Activated naive CD8-positive, alpha-beta T cell treated with anti-CD3 and anti-CD28 coated beads, Interleukin-2, amount 50 U/mL, for 16 hours (primary cell): ENCODE results near the gene NECTIN1.

ENCODE experiments used
- DNase-seq: peaks from one replicate; pipeline ENCODE4 v3.0.0-alpha.2; 2020; ENCODE audit warnings: low read depth, low spot score

The NECTIN1 gene

DNA sequence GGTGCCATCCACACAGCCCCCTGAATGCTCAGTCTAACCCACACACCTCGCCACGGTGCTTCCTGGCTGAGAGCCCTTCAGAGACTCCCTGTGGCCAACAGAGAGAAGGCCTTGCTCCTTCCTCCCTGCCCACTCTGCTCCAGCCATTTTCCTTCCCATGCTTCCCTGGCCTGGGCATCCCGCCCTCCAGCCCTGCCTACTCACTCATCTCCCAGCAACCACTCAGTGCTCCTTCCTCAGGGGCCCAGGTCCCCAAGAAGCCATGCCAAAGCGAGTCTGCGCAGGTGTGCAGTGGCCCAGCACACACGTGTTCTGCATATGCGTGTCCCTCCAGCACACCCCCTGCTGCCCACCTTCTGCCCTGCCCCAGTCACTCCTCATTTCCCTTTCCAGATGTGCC lies 56.4 kb downstream of the NECTIN1 start:
- DNase-seq, result no peak

DNA sequence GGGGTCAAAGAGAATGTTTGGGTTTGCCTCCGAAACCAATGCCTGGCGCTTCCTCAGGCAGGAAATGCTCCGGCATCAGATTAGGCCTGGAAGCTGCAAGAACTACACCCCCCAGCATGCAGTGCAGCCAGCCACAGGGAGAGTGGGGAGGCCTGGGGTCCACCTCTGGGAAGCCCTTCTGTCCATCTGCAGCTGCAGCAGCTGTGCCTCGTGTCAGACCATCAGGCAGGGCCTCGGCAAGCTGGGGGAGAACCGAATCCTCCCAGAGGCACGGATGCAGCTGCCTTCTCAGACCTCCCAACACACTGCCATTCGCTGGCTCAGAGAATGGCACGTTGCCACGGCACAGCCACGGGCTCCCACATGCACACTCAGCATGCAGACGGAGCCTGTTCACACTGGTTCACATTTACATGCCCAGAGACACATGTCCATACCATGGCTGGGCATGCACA lies 57.4 kb downstream of the NECTIN1 start:
- DNase-seq, result no peak

DNA sequence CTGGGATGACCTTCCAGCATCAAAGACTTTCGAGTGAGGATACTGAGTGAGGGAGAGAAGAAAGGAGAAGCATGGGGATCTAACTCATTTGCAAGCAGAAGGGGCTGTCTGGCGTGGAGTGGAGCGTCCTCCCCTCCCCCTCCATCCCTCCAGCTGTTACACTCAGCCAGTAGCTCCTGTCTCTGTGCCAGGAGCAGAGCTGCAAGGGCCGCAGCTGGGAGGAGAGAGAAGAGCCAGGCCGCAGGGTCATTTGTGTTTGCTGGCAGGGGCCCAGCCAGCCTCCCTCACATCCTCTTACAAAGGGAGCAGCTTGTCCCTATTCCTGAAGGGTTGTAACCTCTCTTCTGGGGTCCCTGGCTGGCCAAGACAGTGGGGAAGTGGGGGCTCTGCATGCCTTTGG lies 57.9 kb downstream of the NECTIN1 start:
- DNase-seq, result no peak

DNA sequence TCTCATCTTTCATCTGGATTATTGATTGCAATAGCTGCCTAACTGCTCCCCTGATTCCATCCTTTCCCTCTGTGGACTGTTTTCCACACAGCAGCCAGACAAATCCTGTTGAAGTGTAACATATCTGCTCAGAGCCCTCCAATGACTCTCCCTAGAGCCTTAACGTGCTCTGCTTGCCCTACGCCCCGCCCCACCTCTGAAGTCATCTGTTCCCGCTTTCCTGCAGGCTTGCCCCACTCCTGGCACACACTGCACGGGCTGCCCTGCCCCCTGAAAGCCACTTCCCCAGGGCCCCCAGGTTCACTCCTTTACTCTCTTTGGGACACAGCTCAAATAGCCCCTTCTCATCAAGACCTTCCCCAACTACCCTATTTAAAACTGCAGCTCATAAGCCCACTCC lies 59.5 kb downstream of the NECTIN1 start:
- no peak for DNase-seq

DNA sequence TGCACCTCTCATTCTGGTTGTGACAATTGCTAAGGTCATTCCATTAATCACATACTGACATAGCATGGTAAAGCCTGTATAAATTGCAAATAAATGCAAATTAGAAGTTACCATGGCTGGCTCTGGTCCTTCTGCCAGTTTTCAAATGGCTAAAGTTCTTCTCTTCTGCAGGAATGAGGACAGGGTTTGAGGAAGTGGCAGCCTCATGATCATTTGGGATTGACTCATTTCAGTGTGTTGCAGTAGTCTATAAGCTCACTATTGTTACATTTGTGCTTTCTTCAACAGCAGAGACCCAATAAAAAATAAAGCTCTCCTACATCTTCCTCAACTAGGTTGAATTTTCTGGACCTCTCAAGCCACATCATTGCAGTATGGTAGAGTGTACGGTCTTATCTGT lies 60.3 kb downstream of the NECTIN1 start:
- DNase-seq, result no peak

DNA sequence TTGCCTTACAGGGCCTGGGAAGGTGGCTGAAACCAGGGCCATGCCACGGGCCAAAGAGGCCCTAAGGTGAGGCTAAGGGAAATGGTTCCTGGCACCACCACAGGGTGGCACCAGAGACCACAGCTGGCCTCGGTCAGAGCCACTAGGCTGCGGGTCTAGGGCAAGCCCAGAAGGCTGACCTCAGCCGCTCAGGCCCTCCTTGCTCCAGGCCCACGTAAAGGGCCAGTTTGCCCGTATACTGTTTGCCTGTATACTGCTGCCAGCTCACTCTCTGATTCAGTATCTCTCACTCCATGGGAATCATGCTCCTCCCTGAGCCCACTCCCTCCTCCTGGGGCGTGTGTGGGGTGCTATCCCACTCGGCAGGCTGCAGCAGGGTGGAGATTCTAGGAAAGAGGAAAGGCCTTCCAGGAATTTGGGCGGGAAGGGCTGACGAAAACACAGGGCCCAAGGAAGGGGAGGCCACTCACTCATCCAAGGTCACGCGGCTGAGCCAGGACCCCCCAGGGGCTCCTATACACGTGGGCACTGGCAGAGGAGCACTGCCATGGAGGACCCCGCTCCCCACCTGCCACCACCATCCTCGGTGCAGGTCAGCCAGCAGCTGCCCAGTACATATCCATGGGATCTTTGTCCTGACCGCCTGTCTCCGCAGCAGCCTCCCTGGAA lies 62.4 kb downstream of the NECTIN1 start:
- DNase-seq, result no peak

DNA sequence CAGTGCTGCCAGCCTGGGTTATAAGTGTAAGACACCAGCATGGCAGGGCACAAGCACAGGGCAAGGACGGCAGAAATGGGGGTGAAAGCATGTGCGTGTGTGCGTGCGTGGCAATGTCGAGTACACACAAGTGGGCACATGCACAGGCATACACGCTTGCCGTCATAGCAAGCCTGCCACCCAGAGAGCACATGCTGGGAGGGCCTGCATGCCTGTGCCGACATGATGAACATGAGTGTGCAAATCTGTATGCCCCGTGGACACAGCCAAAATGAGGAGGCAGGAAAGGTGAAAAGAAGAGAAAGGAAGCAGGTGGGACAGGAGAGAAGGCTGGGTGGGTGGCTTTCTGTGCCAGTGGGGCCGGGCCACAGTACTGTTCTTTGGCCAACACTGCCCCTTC lies 62.9 kb downstream of the NECTIN1 start:
- DNase-seq, result no peak

DNA sequence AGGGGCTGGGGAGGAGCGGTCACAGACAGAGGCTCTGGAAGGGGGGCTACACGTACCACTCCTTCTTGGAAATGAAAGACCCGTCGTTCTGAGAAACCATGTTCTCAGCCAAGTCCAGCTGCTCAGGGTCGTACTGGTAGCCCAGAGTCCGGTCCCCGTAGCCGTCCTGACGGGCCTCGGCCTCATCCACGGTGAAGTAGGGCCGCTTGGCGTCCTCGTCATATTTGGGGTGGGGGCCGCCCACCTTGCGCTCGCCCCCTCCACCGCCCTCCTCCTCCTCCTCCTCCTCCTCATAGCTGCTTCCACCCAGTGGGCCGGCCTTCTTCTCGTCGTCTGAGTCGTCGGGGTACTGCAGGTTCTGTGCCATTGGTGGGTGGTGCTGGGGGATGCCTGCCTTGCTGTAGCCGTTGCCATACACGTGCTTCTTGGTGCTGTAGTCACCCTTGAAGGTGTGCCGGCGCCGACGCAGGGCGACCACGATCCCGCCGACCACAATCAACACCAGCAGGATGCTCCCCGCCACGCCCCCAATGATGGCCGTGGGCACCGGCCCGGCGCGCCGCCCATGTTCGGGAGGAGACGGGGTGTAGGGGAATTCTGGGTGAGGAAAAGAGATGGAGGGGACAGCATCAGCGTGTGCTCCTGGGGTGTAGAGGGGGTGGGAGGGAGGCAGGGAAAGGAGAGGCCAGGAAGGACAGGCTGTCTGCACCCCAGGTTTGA lies 64.1 kb downstream of the NECTIN1 start:
- DNase-seq, result no peak

DNA sequence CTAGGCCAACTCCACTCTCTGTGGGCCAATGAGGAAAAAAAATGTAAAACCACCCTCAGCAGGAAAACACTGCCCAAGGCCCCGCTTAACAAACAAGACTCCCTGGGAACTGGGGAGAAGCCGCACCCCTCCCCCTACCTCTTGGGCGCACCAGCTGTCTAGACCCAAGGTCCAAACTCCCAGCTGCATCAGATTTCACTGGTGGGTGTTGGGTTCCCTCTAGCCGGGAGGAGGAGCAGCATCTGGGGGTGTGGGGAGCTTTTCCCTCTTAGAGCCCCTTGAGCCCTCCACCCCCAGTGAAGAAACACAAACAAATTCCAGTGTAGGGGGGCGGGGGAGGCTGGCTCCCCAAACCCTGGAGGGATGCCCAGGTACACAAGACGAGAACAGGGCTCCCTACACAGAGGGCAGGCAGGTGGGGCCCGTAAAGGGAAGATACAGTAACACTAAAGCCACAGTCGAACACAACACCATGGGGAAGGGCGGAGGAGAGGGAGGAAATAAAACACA lies 64.9 kb downstream of the NECTIN1 start:
- DNase-seq, result no peak

DNA sequence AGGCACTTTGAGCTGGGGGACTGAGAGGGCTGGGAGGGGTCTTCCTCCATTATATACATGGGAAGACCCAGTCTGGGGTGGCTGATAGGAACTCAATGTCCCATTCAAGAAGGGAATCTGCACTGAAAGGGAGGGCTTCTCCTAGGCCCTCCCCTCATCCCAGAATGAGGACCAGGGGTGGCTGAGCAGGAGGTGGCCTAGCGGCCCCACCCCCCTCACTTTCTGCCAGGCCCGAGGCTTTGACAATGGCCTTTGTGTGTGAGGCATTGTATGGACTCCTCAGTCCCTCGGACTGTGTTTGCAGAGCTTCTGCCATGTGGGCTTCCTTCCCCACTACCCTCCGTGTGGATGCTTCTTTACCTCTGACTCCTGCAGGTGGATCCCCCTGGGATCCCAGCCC lies 65.7 kb downstream of the NECTIN1 start:
- no peak for DNase-seq

DNA sequence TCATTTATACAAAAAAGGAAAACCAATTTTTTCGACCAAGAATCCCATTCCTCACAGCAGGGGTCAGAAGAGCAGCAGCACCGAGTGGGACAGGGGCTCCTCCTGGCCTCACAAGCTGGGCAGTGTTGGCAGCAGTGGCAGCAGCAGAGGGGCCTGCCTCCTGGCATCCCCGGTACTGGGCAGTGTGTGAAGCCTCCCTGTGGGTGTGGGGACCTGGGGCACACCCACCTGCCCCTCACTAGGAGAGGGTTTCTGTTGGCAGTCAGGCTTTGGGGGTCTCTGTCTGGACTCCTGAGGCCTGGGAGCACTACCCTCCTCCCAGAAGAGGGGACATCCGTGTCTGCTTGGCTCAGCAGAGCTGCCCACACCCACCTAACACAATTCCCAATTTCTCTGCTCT lies 67.8 kb downstream of the NECTIN1 start:
- DNase-seq, result no peak

DNA sequence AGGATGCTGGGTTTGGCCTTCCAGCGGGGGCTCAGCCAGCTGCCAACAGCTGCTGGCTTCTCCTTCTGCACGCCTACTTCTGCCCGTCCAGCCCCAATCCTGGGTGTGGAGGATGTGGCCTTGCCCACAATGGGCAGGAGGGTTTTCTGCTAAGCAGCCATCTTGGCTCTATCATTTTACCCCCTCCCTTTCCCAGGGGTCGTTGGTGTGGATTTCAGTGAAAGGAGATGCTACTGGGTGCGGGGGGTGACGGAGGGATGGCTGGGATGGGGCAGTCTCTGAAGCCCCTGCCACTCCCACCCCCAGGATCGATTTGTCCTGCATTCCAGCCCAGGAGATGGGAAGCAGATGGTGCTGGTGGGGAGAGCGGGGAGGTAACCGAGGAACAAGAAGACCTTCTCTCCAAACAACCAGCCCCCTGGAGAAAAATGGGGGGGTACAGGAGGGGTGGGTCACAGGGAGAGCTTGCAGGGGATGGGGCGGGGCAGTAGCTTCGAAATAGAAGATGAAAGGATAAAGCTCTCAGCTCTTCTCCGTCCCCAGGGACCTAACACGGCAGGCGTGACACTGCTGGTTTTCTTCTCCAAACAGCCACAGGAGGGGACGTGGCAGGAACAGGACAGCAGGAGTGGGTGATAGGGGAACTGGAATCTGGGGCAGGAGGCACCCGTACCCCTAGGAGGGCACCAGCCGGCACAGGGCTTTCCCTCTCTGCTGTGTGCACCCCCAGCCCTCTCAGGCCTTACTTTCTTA lies 68.9 kb downstream of the NECTIN1 start:
- DNase-seq, result no peak

DNA sequence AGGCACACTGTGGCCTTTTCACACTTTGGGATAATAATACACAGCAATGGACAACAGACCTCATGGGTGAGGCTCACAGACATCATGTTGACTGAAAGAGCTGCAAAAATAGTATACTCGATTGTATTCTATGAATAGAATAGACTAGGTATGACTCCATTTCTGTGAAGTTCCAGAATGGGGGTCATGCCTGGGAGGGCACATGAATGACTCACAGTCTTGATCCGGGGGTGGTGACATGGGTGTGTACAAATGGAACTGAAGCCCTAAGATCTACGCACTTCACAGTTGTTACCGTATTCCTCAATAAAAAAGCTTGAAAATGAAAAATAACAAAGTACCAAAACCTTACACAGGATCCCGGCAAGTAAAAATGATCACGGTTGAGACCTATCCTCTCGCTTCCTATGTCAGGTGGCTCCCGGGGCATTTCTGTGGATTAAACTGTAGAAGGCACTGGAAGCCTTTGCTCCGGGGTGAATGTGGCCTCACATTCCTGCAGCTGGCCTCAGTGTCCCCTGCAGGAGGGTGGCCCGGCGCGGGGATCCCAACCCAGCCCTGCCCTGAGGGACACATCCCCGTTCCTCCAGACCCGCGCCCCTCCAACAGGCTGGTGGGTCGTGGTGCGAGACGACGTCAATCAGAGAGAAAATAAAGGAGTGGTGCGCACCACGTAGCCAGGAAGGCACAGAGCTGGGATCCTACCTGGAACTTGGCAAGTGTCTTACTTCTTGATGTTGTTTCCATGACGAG lies 75.9 kb downstream of the NECTIN1 start:
- DNase-seq, result no peak

DNA sequence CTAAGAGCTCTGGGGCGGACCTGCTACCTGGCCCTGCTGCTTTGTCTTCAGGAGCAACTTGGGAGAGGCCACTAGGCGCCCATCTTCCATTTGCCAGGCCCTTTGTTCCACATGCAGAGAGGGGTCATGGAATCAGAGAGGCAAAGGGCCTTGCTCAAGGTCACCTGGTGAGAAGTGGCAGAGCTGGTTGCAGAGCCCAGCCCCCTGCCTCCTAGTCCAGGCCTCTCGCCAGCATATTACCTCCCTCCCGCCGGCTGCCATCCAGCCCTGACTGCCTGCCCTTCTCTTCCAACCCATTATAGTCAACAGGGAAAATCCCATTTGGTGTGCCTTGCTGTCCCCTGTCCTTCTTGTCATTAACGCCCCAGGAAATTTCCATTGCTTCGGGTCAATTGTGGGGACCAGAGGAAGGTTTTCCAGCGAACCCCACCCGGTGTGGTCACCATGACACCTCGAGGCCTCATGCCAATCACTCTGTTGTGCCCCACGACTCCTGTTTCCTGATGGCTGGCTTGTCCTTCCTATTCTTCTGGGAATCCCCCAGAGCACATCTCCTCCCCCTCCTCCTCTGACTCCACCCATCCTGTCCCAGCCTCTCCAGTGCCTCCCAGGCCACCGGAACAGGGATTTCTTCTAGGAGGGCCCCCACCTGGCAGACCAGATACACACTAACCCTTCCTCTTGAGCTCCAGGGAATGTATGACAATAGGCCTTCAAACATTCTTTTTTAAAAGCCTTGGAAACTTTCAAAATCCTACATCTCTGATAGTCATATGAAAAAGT lies 77.0 kb downstream of the NECTIN1 start:
- no peak for DNase-seq

DNA sequence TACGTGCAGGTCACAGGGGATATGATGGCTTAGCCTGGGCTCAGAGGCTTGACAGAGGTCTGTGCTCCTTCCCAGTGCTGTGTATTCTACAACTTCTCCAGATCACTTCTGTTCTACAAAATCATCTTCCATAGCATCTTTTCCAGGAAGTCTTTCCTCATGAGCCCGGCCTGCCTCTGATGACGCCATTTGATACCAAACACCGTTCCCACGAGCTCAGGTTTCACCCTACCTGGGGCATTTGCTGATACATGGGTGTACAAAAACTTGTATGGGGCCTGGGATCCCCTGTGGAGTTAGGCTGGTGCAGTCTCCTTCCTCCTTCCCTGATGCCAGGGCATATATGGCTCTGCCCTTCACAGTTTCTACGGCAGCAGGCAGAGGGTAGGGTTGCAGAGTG lies 78.7 kb downstream of the NECTIN1 start:
- no peak for DNase-seq

DNA sequence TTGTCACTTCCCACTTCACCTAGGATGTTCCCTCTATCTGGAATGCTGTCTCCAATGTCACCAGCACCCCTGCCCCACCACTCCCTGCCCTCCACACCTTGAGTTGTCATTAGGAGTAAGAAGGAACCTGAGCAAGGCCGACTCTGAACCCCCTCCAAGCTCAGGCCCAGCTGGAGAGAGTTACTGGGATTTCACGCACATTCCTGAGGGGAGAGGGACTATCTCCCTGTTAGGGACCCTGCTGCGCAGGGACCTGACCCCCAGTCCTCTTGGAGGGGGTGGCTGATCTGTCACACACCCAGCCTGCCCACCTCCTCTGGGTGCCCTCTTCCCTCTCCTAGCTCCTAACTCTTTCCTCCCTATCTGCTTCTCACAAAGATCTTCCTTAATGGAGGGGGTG lies 81.7 kb downstream of the NECTIN1 start:
- no peak for DNase-seq

DNA sequence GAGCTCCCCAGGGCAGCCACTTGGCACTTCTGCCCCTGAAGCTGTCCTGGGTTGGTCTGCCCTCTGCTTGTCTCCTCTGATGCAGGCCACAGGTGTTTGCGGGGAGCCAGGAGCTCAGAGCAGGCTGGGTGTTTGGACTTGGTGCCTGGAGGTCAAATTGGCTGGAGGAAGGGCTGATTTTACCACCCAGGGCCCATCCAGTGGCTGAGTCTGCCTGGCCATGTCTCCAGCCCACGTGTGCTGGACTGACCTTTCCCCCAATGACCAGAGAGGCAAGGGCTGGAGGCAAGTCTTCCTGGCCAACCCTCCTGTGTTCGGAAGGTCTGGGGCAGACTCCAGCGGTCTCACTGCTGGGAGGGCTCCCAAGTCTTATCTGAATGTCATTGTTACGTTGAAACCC lies 84.0 kb downstream of the NECTIN1 start:
- no peak for DNase-seq

DNA sequence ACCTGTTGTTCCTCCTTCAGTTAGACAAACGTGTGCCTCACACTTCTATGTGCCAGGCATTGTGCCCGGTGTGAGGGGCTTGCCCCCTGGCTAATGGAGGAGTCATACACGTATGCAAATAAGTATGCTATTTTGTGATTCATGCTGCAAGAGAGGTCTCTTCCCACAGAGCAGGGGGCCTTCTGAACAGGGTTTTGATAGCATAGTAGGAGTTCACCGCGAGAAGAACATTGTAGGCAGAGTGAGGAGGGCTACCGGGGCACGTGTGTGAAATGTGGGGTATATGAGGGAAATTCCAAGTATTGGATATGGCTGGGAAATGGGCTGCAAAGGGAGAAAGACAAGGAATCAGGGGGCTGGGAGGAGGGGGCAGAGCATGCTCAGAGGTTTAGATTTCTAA lies 84.5 kb downstream of the NECTIN1 start:
- no peak for DNase-seq

DNA sequence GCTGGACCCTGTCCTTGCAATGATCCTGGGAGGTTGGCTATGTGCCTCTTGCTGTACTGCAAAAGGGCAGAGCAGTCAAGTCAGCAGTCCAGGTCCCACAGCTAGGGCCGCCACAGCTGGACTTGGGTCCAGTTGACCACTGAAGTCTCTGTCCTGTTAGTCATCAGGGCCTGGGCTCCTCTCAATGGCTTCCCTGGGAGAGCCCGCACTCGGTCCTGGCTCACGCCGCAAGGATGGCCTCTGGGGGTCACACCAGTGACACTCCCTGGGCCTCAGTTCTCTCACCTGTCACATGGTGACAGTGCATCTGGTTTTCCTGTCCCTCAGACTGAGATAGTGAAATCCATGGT lies 85.1 kb downstream of the NECTIN1 start:
- no peak for DNase-seq

DNA sequence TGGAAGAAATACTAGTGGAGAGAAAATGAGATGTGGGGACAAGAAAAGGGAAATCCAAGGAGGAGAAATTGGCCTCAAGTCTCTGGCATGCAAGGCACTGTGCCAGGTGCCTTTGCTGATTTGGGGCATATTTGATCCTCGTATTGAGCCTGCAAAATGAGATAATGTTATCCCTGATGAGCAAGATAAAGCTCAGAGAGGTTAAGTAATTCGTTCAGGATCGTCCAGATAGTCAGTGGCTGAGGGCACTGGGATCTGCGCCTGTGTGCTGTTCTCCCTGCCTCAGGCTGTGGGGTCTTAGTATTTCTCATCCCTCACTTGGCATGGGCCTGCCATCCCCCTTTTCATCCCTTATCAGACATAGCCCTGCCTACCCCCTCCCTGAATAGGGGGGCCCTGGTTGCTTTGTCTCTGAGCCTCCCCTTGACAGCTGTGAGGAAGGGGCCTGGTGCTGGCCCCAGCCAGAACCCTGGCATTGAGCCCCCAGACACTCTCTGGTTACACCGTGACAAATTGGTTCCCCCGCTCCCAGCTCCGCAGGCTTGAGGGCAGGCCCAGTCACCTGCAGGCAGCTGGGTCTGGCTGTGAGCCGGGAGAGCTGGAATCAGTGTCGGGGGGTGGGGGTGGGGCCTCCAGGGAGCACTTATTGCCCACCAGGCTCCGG lies 85.7 kb downstream of the NECTIN1 start:
- no peak for DNase-seq
